ENCODE data around the gene SUGP1. TPM values are rescaled to one million over a fixed set of nuclear protein-coding genes. Genes with fewer than 3 reads are reported as not detected.

The SUGP1 gene
- total RNA-seq, 4 donors from 2014 or later, result 31.1 to 118 (median 66.5) TPM

GRCh38 chr19:19362075-19362474 lies 41.8 kb upstream of the SUGP1 start:
- Histone ChIP-seq H3K4me1 (peaks cover 7 to 32% (median 17%) of the 10 kb centered on the region in 4 donors), H3K27ac (no peak overlapping the region), H3K4me3 (no peak overlapping the region), H3K27me3 (no peaks in the 10 kb centered on the region), H3K36me3 (no peaks in the 10 kb centered on the region), H3K9me3 (no peaks in the 10 kb centered on the region)
- TF ChIP-seq, protein P1, sequence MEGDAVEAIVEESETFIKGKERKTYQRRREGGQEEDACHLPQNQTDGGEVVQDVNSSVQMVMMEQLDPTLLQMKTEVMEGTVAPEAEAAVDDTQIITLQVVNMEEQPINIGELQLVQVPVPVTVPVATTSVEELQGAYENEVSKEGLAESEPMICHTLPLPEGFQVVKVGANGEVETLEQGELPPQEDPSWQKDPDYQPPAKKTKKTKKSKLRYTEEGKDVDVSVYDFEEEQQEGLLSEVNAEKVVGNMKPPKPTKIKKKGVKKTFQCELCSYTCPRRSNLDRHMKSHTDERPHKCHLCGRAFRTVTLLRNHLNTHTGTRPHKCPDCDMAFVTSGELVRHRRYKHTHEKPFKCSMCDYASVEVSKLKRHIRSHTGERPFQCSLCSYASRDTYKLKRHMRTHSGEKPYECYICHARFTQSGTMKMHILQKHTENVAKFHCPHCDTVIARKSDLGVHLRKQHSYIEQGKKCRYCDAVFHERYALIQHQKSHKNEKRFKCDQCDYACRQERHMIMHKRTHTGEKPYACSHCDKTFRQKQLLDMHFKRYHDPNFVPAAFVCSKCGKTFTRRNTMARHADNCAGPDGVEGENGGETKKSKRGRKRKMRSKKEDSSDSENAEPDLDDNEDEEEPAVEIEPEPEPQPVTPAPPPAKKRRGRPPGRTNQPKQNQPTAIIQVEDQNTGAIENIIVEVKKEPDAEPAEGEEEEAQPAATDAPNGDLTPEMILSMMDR (IDR thresholded peaks at IDR 0.05), result no peak
- TF ChIP-seq POLR2A (IDR thresholded peaks at IDR 0.05) (no peak), EP300 (IDR thresholded peaks at IDR 0.05; ENCODE audit: low read depth) (no peak), POLR2AphosphoS5 (IDR thresholded peaks at IDR 0.05) (no peak)
- DNase-seq, result no peak
- 93% methylated on average over 4 of the region's 4 CpGs; no CpG with 5 or more reads in 1 of the 2 donors for WGBS, 2 donors (ENCODE audit: low coverage in 1 of 2)
- in situ Hi-C loops (cut with MboI; ENCODE audit: low pct_ligation_motif_present in 1 of 4, low pct_unique_long_range_greater_than_20kb in 1 of 4, low sequenced_read_pairs in 3 of 4), result loop anchor here in 2 of 4 donors (25.0 kb wide), 1 partner anchor 125 kb away; no protein-coding TSS in a partner anchor
- intact Hi-C loops (cut with DNase I; ENCODE audit: low total_unique reads), result no loop called here

DNA sequence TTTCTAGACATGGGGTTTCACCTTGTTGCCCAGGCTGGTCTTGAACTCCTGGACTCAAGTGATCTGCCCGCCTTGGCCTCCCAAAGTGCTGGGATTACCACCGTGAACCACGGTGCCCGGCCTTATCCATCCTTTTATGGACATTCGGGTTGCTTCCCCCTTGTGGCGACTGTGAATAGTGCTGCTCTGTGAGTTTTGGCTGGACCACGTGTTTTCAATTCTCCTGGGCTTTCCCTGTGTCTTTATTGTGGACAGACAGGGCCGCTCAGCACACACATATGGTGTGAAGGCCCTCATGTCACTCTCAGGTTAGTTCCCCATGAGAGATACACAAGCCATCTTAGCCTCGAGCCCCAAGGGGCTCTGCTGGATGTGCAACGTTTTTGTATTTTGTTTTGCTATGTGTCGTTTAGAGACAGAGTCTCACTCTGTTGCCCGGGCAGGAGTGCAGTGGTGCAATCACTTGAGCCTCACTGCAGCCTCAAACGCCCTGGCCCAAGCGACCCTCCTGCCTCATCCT lies 40.8 kb upstream of the SUGP1 start:
- H3K9me3 ChIP-seq, result no peaks in the 10 kb centered on the region
- H3K36me3 ChIP-seq, result peaks cover 0 to 7% (median 0%) of the 10 kb centered on the region in 4 donors
- intact Hi-C loops (cut with DNase I; ENCODE audit: low total_unique reads) (no loop called here), in situ Hi-C loops (cut with MboI; ENCODE audit: low pct_ligation_motif_present in 1 of 4, low pct_unique_long_range_greater_than_20kb in 1 of 4, low sequenced_read_pairs in 3 of 4) (loop anchor here in 2 of 4 donors (25.0 kb wide), 1 partner anchor 126 kb away; no protein-coding TSS in a partner anchor)
- peaks cover 4 to 25% (median 12%) of the 10 kb centered on the region in 4 donors for H3K4me1 ChIP-seq
- H3K27ac ChIP-seq, result peak overlapping the region in 1 of 4 donors; percentile 19
- 0 to 9% methylated on average over 4 to 14 of the region's 14 CpGs for WGBS, 2 donors (ENCODE audit: low coverage in 1 of 2)
- H3K27me3 ChIP-seq, result no peaks in the 10 kb centered on the region
- TF ChIP-seq POLR2AphosphoS5 (IDR thresholded peaks at IDR 0.05) (no peak), EP300 (IDR thresholded peaks at IDR 0.05; ENCODE audit: low read depth) (no peak), POLR2A (IDR thresholded peaks at IDR 0.05) (peak; percentile 12)
- TF ChIP-seq, protein P1 (IDR thresholded peaks at IDR 0.05), result peak; percentile 79 to 92 (median 86)
- peak; percentile 81 for DNase-seq
- H3K4me3 ChIP-seq, result no peak overlapping the region

- WGBS, 2 donors (ENCODE audit: low coverage in 1 of 2), result 93% methylated on average over 13 of the region's 13 CpGs; no CpG with 5 or more reads in 1 of the 2 donors
- no peak overlapping the region for H3K4me3 ChIP-seq
- H3K4me1 ChIP-seq, result peaks cover 0 to 6% (median 0%) of the 10 kb centered on the region in 4 donors
- no peak for DNase-seq
- H3K36me3 ChIP-seq, result peaks cover 0 to 44% (median 18%) of the 10 kb centered on the region in 4 donors
- H3K27me3 ChIP-seq, result no peaks in the 10 kb centered on the region
- TF ChIP-seq, protein P1 (IDR thresholded peaks at IDR 0.05), result no peak
- no peak for TF ChIP-seq EP300 (IDR thresholded peaks at IDR 0.05; ENCODE audit: low read depth)
- TF ChIP-seq POLR2AphosphoS5 (IDR thresholded peaks at IDR 0.05), result no peak
- no peak for TF ChIP-seq POLR2A (IDR thresholded peaks at IDR 0.05)
- in situ Hi-C loops (cut with MboI; ENCODE audit: low pct_ligation_motif_present in 1 of 4, low pct_unique_long_range_greater_than_20kb in 1 of 4, low sequenced_read_pairs in 3 of 4) (loop anchor here in 2 of 4 donors (25.0 kb wide), 1 partner anchor 130 kb away; no protein-coding TSS in a partner anchor), intact Hi-C loops (cut with DNase I; ENCODE audit: low total_unique reads) (no loop called here)
- no peaks in the 10 kb centered on the region for H3K9me3 ChIP-seq
- H3K27ac ChIP-seq, result no peak overlapping the region
Observed at GRCh38 chr19:19356901-19357566, 36.7 kb upstream of the SUGP1 start.

DNA sequence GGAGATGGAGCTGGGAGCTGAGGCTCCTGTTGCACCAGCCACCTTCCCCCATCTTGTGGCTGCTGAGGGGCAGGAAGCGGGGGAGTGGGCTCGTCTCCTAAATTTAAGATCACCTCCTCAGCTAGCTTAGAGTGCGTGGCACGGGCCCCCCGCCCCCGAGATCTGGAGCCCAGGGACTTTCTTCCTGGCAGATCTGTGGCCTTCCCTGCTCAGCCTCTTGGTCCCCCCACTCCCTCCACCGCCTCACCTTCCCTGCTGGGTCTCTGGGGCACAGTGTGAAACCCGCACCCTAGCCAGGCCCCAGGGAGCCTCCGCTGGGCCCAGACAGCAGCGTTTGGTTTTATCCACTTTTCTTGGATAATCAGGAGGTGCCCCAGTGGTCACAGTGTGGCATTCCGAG lies 36.2 kb upstream of the SUGP1 start:
- H3K36me3 ChIP-seq, result peaks cover 0 to 50% (median 20%) of the 10 kb centered on the region in 4 donors
- 95% methylated on average over 11 of the region's 11 CpGs; no CpG with 5 or more reads in 1 of the 2 donors for WGBS, 2 donors (ENCODE audit: low coverage in 1 of 2)
- intact Hi-C loops (cut with DNase I; ENCODE audit: low total_unique reads) (no loop called here), in situ Hi-C loops (cut with MboI; ENCODE audit: low pct_ligation_motif_present in 1 of 4, low pct_unique_long_range_greater_than_20kb in 1 of 4, low sequenced_read_pairs in 3 of 4) (loop anchor here in 2 of 4 donors (25.0 kb wide), 1 partner anchor 131 kb away; no protein-coding TSS in a partner anchor)
- no peak overlapping the region for H3K4me3 ChIP-seq
- no peak for DNase-seq
- no peak overlapping the region for H3K27ac ChIP-seq
- H3K4me1 ChIP-seq, result peaks cover 0 to 6% (median 0%) of the 10 kb centered on the region in 4 donors
- H3K27me3 ChIP-seq, result no peaks in the 10 kb centered on the region
- TF ChIP-seq EP300 (IDR thresholded peaks at IDR 0.05; ENCODE audit: low read depth) (no peak), POLR2AphosphoS5 (IDR thresholded peaks at IDR 0.05) (no peak), POLR2A (IDR thresholded peaks at IDR 0.05) (no peak)
- TF ChIP-seq, protein P1 (IDR thresholded peaks at IDR 0.05), result no peak
- no peaks in the 10 kb centered on the region for H3K9me3 ChIP-seq

All from transverse colon (tissue), 4 donors.